Measurements from ENCODE around the gene WDFY2.

GRCh38 chr13:51745243-51745642 is 161.0 kb downstream of the WDFY2 start:
- TF ChIP-seq CTCF (IDR thresholded peaks at IDR 0.05) = no peak
- TF ChIP-seq POLR2A (IDR thresholded peaks at IDR 0.05) = no peak
